ENCODE data around the gene SELL. TPM values are rescaled to one million over a fixed set of nuclear protein-coding genes. Genes with fewer than 3 reads are reported as not detected.
"Not testable (repeated sequence)": the region's sequence is repeated elsewhere in the genome, so short reads cannot be mapped to it uniquely, and the experiment has no call there.

SELL gene
- total and polyA plus RNA-seq, 7 donors = 0.14 to 3.1 (median 1.1) TPM

DNA sequence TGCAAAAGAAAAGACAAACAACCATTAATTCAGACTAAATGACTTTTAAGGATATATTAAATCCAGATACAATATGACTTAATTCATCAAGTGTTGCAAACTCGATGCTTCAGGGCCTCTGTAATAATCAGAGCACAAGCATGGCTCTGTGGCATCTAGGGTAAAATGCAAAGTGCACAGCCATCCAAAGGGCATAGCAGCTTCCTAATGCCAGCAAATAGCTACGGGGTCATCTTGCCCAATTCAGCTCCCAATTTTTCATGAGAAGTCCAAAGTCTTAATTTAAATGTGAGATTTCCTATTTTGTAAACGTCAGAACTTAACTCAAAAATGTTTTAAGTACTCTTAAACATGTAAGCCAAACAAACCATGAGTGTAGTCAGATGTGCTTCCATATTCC lies 14.5 kb upstream of the SELL start:
- H3K36me3 ChIP-seq (ENCODE audit: insufficient read depth in 1 of 2, low read depth in 1 of 2) = no peaks in the 10 kb centered on the region
- H3K9me3 ChIP-seq = no peaks in the 10 kb centered on the region
- no peaks in the 10 kb centered on the region for H3K27me3 ChIP-seq (ENCODE audit: insufficient read depth in 3 of 3, low read length in 2 of 3)
- intact Hi-C loops (cut with DNase I) = no loop called here
- WGBS, 3 donors = 64 to 67% (median 66%) methylated on average over 3 of the region's 3 CpGs
- TF ChIP-seq, protein P1, sequence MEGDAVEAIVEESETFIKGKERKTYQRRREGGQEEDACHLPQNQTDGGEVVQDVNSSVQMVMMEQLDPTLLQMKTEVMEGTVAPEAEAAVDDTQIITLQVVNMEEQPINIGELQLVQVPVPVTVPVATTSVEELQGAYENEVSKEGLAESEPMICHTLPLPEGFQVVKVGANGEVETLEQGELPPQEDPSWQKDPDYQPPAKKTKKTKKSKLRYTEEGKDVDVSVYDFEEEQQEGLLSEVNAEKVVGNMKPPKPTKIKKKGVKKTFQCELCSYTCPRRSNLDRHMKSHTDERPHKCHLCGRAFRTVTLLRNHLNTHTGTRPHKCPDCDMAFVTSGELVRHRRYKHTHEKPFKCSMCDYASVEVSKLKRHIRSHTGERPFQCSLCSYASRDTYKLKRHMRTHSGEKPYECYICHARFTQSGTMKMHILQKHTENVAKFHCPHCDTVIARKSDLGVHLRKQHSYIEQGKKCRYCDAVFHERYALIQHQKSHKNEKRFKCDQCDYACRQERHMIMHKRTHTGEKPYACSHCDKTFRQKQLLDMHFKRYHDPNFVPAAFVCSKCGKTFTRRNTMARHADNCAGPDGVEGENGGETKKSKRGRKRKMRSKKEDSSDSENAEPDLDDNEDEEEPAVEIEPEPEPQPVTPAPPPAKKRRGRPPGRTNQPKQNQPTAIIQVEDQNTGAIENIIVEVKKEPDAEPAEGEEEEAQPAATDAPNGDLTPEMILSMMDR (IDR thresholded peaks at IDR 0.05) = no peak
- H3K4me3 ChIP-seq = no peak overlapping the region
- ATAC-seq (no peak), DNase-seq (no peak)
- no peak overlapping the region for H3K27ac ChIP-seq
- no peaks in the 10 kb centered on the region for H3K4me1 ChIP-seq

DNA sequence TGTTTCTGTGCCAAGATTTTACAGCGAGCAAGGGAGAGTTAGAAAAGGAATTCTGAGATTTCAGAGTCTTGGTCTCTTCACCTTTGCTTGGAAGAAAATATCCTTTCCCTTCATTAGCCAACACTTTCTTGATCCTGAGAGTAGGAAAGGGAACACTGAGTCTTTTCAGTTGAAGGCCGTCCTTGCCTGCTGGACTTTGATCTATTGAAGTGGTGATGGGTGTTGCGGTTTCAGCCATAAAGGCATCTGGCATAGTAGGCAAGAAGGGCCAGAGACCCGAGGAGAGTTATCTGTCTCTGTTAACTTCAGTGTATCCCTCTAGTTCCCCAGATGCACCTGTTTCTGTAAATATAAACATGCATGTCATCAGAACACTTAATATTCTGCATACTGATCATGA lies 12.7 kb upstream of the SELL start:
- DNase-seq = no peak
- TF ChIP-seq, protein P1 (IDR thresholded peaks at IDR 0.05) = no peak
- Histone ChIP-seq H3K4me1 (no peaks in the 10 kb centered on the region), H3K36me3 (ENCODE audit: insufficient read depth in 1 of 2, low read depth in 1 of 2) (no peaks in the 10 kb centered on the region), H3K9me3 (no peaks in the 10 kb centered on the region), H3K4me3 (no peak overlapping the region), H3K27ac (no peak overlapping the region), H3K27me3 (ENCODE audit: insufficient read depth in 3 of 3, low read length in 2 of 3) (no peaks in the 10 kb centered on the region)
- intact Hi-C loops (cut with DNase I) = no loop called here
- ATAC-seq = no peak
- WGBS, 3 donors = 34 to 52% (median 39%) methylated on average over 4 of the region's 4 CpGs

DNA sequence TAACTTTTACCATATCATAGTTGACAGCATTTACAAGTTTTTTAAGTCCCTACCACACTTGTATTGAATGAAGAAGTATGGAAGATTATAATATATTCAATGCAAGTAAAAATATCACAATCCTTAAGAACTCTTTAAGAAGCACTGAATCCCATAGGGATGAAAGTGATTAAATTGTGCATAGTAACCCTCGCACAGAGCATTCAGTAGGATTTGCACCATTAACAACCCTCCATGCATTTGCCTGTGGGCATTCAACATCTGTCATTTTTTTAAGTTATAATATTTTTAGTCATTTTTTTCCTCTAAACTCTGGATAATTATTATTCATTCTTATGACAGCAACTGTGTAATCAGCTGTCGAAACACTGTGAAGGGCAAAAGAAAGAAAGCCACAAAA lies 12.3 kb upstream of the SELL start:
- Histone ChIP-seq H3K4me1 (no peaks in the 10 kb centered on the region), H3K9me3 (no peaks in the 10 kb centered on the region), H3K27me3 (ENCODE audit: insufficient read depth in 3 of 3, low read length in 2 of 3) (no peaks in the 10 kb centered on the region), H3K4me3 (no peak overlapping the region), H3K27ac (no peak overlapping the region), H3K36me3 (ENCODE audit: insufficient read depth in 1 of 2, low read depth in 1 of 2) (no peaks in the 10 kb centered on the region)
- WGBS, 3 donors = 44 to 66% (median 46%) methylated on average over 2 of the region's 2 CpGs
- TF ChIP-seq, protein P1 (IDR thresholded peaks at IDR 0.05) = no peak
- no peak for ATAC-seq
- intact Hi-C loops (cut with DNase I) = no loop called here
- no peak for DNase-seq

DNA sequence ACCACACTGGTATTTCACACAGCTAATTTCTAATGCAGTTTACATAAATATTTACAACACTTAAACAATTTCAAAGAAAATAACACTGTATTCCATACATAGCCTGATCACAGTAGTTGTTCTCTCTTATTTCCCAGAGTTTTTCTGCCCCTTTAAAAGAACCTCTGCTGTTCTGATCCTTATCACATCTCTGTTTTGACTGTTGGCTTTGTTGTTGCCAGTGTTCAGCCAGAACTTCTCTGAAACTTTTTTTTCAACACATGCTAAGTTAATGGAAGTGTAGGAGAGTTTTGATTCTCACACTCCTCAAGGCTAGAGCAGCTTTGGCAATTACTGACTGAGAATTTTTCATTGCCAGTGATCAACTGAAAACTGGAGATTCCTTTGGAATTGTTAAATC lies 11.4 kb upstream of the SELL start:
- TF ChIP-seq, protein P1 (IDR thresholded peaks at IDR 0.05) = no peak
- DNase-seq (no peak), ATAC-seq (no peak)
- no peaks in the 10 kb centered on the region for H3K36me3 ChIP-seq (ENCODE audit: insufficient read depth in 1 of 2, low read depth in 1 of 2)
- no peak overlapping the region for H3K27ac ChIP-seq
- H3K4me1 ChIP-seq = no peaks in the 10 kb centered on the region
- H3K9me3 ChIP-seq = no peaks in the 10 kb centered on the region
- intact Hi-C loops (cut with DNase I) = no loop called here
- H3K4me3 ChIP-seq = no peak overlapping the region
- no peaks in the 10 kb centered on the region for H3K27me3 ChIP-seq (ENCODE audit: insufficient read depth in 3 of 3, low read length in 2 of 3)

DNA sequence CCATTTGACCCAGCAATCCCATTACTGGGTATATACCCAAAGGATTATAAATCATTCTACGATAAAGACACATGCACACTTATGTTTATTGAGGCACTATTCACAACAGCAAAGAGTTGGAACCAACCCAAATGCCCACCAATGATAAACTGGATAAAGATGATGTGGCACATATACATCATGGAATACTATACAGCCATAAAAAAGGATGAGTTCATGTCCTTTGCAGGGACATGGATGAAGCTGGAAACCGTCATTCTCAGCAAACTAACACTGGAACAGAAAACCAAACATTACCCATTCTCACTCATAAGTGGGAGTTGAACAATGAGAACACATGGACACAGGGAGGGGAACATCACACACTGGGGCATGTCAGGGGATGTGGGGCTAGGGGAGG lies 3.7 kb upstream of the SELL start:
- H3K4me1 ChIP-seq; H3K4me3 ChIP-seq; H3K36me3 ChIP-seq (ENCODE audit: insufficient read depth in 1 of 2, low read depth in 1 of 2); ATAC-seq; DNase-seq; H3K27me3 ChIP-seq (ENCODE audit: insufficient read depth in 3 of 3, low read length in 2 of 3); H3K9me3 ChIP-seq; H3K27ac ChIP-seq: not testable (repeated sequence)
- WGBS, 3 donors = 64 to 84% (median 78%) methylated on average over 2 of the region's 2 CpGs
- intact Hi-C loops (cut with DNase I) = loop anchor here in 1 of 2 donors (5.0 to 10.0 kb wide), 2 partner anchors 118 to 160 kb away; no protein-coding TSS in a partner anchor

DNA sequence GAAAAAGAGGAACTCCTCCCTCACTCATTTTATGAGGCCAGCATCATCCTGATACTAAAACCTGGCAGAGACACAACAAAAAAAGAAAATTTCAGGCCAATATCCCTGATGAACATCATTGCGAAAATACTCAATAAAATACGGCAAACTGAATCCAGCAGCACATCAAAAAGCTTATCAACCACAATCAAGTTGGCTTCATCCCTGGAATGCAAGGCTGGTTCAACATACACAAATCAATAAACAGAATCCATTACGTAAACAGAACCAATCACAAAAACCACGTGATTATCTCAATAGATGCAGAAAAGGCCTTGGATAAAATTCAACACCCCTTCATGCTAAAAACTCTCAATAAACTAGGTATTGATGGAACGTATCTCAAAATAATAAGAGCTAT lies 1.7 kb upstream of the SELL start:
- ATAC-seq; H3K27ac ChIP-seq; H3K4me1 ChIP-seq; H3K4me3 ChIP-seq; H3K27me3 ChIP-seq (ENCODE audit: insufficient read depth in 3 of 3, low read length in 2 of 3); H3K36me3 ChIP-seq (ENCODE audit: insufficient read depth in 1 of 2, low read depth in 1 of 2); H3K9me3 ChIP-seq; DNase-seq: not testable (repeated sequence)
- intact Hi-C loops (cut with DNase I) = loop anchor here in 1 of 2 donors (5.0 to 10.0 kb wide), 2 partner anchors 126 to 158 kb away; partner anchors contain the start of gene F5
- 80 to 89% (median 87%) methylated on average over 5 of the region's 5 CpGs for WGBS, 3 donors
